ENCODE measurements around the gene FOXJ2.

- no peak for TF ChIP-seq CTCF (IDR thresholded peaks at IDR 0.05)
- TF ChIP-seq POLR2A (IDR thresholded peaks at IDR 0.05): no peak
- no peak for TF ChIP-seq EP300 (IDR thresholded peaks at IDR 0.05)
These were observed 33.6 kb downstream of the FOXJ2 start, which contains the start of gene C3AR1 for GRCh38 chr12:8065991-8066594.
